ENCODE measurements around the gene RNU6-9. TPM values are rescaled to one million over a fixed set of nuclear protein-coding genes. Genes with fewer than 3 reads are reported as not detected.

Gene RNU6-9
- total RNA-seq, 1 donor from 2014 or later = not detected

GRCh38 chr19:861141-861755 lies 32.0 kb upstream of the RNU6-9 start:
- Mint-ChIP-seq H3K4me1 (peaks cover 7% of the 10 kb centered on the region), H3K9me3 (no peaks in the 10 kb centered on the region), H3K36me3 (ENCODE audit: low read depth) (no peaks in the 10 kb centered on the region), H3K4me3 (no peak overlapping the region), H3K27ac (ENCODE audit: unreplicated experiment) (no peak overlapping the region), H3K27me3 (ENCODE audit: low read depth) (peaks cover 67% of the 10 kb centered on the region)
- no peak for TF ChIP-seq CTCF (conservative IDR thresholded peaks at IDR 0.05)
- no peak for DNase-seq (ENCODE audit: low read depth, low spot score)

- Mint-ChIP-seq H3K27me3 (ENCODE audit: low read depth) (peaks cover 65% of the 10 kb centered on the region), H3K4me1 (peaks cover 7% of the 10 kb centered on the region), H3K27ac (ENCODE audit: unreplicated experiment) (no peak overlapping the region), H3K36me3 (ENCODE audit: low read depth) (no peaks in the 10 kb centered on the region), H3K9me3 (no peaks in the 10 kb centered on the region), H3K4me3 (no peak overlapping the region)
- TF ChIP-seq CTCF (conservative IDR thresholded peaks at IDR 0.05) = peak; percentile 21
- DNase-seq (ENCODE audit: low read depth, low spot score) = peak; percentile 44
Observed at GRCh38 chr19:861756-862580, 31.3 kb upstream of the RNU6-9 start.

DNA sequence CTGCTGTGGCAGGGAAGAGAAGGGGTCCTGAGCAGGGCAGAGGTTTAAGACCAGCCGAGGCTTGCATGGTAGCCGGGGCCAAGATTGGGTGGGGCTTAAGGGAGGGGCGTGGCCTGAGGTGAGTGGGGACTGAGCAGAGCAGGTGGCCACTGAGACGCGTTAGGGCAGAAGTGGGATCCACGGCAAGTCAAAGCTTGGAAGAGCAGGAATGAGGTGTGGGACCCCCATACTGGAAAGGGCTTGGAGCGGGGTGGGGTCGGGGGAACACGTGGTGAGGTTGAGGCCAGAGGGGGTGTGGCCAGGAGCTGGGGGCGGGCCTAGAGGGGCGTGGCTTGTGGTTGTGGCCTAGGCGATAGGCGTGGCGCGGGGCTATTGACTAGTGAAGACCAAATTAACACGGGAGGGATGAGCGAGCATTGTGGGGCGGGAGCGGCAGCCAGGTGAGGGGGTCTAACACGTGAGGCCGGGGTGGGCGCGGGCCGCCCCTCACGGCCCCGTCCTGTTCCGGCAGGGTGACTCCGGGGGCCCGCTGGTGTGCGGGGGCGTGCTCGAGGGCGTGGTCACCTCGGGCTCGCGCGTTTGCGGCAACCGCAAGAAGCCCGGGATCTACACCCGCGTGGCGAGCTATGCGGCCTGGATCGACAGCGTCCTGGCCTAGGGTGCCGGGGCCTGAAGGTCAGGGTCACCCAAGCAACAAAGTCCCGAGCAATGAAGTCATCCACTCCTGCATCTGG lies 30.5 kb upstream of the RNU6-9 start:
- Mint-ChIP-seq H3K9me3 (no peaks in the 10 kb centered on the region), H3K4me1 (peaks cover 11% of the 10 kb centered on the region), H3K27me3 (ENCODE audit: low read depth) (peaks cover 64% of the 10 kb centered on the region), H3K27ac (ENCODE audit: unreplicated experiment) (no peak overlapping the region), H3K36me3 (ENCODE audit: low read depth) (peaks cover 4% of the 10 kb centered on the region), H3K4me3 (peak overlapping the region; percentile 57)
- DNase-seq (ENCODE audit: low read depth, low spot score) = peak; percentile 60
- no peak for TF ChIP-seq CTCF (conservative IDR thresholded peaks at IDR 0.05)

- TF ChIP-seq CTCF (conservative IDR thresholded peaks at IDR 0.05) = no peak
- Mint-ChIP-seq H3K4me1 (peaks cover 11% of the 10 kb centered on the region), H3K27me3 (ENCODE audit: low read depth) (peaks cover 59% of the 10 kb centered on the region), H3K36me3 (ENCODE audit: low read depth) (peaks cover 4% of the 10 kb centered on the region), H3K27ac (ENCODE audit: unreplicated experiment) (no peak overlapping the region), H3K4me3 (peak overlapping the region; percentile 23), H3K9me3 (no peaks in the 10 kb centered on the region)
- no peak for DNase-seq (ENCODE audit: low read depth, low spot score)
Observed at GRCh38 chr19:863315-863620, 30.0 kb upstream of the RNU6-9 start.

- no peak for TF ChIP-seq CTCF (conservative IDR thresholded peaks at IDR 0.05)
- H3K9me3 Mint-ChIP-seq = no peaks in the 10 kb centered on the region
- H3K27ac Mint-ChIP-seq (ENCODE audit: unreplicated experiment) = no peak overlapping the region
- peaks cover 6% of the 10 kb centered on the region for H3K36me3 Mint-ChIP-seq (ENCODE audit: low read depth)
- H3K4me3 Mint-ChIP-seq = no peak overlapping the region
- peaks cover 36% of the 10 kb centered on the region for H3K27me3 Mint-ChIP-seq (ENCODE audit: low read depth)
- H3K4me1 Mint-ChIP-seq = peaks cover 11% of the 10 kb centered on the region
- DNase-seq (ENCODE audit: low read depth, low spot score) = no peak
Observed at GRCh38 chr19:866769-867300, 26.4 kb upstream of the RNU6-9 start.
